Uterus (tissue), 2 donors: Measurements from ENCODE around the gene NCBP3.

Source experiments
- CTCF ChIP-seq, 4 experiments: fragments of 200-600 bp in 2 of 4; fragments of 450-650 bp in 2 of 4; sonication (generic) in 2 of 4; IDR thresholded peaks; one replicate each; pipeline ENCODE4 v1.5.1; 2016 to 2019; ENCODE audit warnings: antibody characterized with exemption in 4 of 4, mild to moderate bottlenecking in 2 of 4, moderate library complexity in 1 of 4
- POLR2A ChIP-seq, 2 donors: fragments of 450-650 bp; IDR thresholded peaks; one replicate each; pipeline ENCODE4 v1.6.1; 2016; ENCODE audit warnings: antibody characterized with exemption in 2 of 2, mild to moderate bottlenecking in 1 of 2, moderate library complexity in 1 of 2

- TF ChIP-seq CTCF (IDR thresholded peaks at IDR 0.05) (no peak), POLR2A (IDR thresholded peaks at IDR 0.05) (no peak)
These were observed 40.7 kb upstream of the NCBP3 start for GRCh38 chr17:3886776-3887175.
